Osteocyte (in vitro differentiated cells): ENCODE results near the gene ITPR1. TPM values are rescaled to one million over a fixed set of nuclear protein-coding genes. Genes with fewer than 3 reads are reported as not detected.

Experiments used
- DNase-seq: peaks from one replicate; pipeline ENCODE4 v3.0.0; 2021; ENCODE audit warnings: mixed read lengths; ENCODE audit not compliant: unreplicated experiment; ENCODE audit errors: extremely low spot score
- H3K27ac Mint-ChIP-seq: one replicate; pipeline ENCODE4 v1.8.0; 2021; ENCODE audit warnings: mild to moderate bottlenecking, mixed read lengths; ENCODE audit not compliant: unreplicated experiment
- H3K27me3 Mint-ChIP-seq: one replicate; pipeline ENCODE4 v1.8.0; 2021; ENCODE audit warnings: mixed read lengths; ENCODE audit not compliant: unreplicated experiment
- H3K36me3 Mint-ChIP-seq: one replicate; pipeline ENCODE4 v1.8.0; 2021; ENCODE audit warnings: mixed read lengths; ENCODE audit not compliant: unreplicated experiment
- H3K4me1 Mint-ChIP-seq: one replicate; pipeline ENCODE4 v1.8.0; 2021; ENCODE audit warnings: mixed read lengths; ENCODE audit not compliant: unreplicated experiment
- H3K4me3 Mint-ChIP-seq: one replicate; pipeline ENCODE4 v1.8.0; 2021; ENCODE audit warnings: mild to moderate bottlenecking, moderate library complexity, mixed read lengths; ENCODE audit not compliant: unreplicated experiment
- H3K9me3 Mint-ChIP-seq: one replicate; pipeline ENCODE4 v1.8.0; 2021; ENCODE audit warnings: mixed read lengths; ENCODE audit not compliant: unreplicated experiment
- CTCF ChIP-seq: fragments of 200-600 bp; sonication (generic); IDR thresholded peaks from 2 replicates; pipeline ENCODE4 v1.5.0; 2021; ENCODE audit warnings: antibody characterized with exemption, mild to moderate bottlenecking, moderate library complexity
- total RNA-seq: library from RNA; stranded (reverse); gene quantifications from 2 replicates; pipeline ENCODE4 v1.2.1, GENCODE V29; 2021

ITPR1 gene
- total RNA-seq, 1 donor from 2014 or later: 34.3 TPM

DNA sequence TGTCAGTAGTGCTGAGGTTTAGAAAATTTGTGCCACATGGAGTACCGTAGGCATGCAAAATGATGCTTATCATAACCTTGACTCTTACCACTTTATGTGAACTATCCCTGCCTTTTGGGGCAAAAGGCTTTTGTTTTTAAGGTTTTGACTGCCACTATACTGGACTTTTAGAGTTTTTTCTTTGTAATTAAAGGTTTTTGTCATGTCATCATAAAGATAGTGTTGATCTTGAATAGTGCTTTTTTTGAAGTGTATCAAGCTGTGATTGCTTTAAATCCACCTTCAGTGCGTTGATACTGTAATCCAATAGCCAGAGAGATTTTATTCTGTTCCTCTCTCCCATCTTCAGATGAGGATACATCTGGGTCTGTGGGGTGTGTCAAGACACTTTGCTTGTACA, 172.9 kb downstream of the ITPR1 start:
- H3K9me3 Mint-ChIP-seq: no peaks in the 10 kb centered on the region
- no peaks in the 10 kb centered on the region for H3K27me3 Mint-ChIP-seq
- no peak overlapping the region for H3K4me3 Mint-ChIP-seq
- peaks cover 2% of the 10 kb centered on the region for H3K4me1 Mint-ChIP-seq
- TF ChIP-seq CTCF: no peak
- no peak overlapping the region for H3K27ac Mint-ChIP-seq
- DNase-seq: no peak
- peaks cover 7% of the 10 kb centered on the region for H3K36me3 Mint-ChIP-seq

DNA sequence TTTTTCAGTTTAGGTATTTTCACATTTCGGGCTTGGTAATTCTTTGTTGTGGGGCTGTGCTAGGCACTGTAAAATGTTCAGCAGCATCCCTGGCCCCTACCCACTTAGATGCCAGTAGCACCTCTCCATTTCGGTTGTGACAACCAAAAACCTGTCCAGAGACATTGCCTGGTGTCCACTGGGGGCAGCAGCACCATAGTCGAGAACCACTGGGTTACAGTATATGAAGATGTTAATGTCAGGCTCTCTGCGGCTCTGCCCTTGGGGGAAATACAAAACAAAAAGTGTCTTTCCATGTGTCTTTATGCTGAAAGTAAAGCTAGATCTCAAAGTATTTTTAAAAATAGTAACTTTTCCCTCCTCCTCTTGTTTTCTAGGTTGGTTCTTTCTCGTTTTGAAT, 177.2 kb downstream of the ITPR1 start:
- Mint-ChIP-seq H3K4me3 (no peak overlapping the region), H3K27me3 (no peaks in the 10 kb centered on the region), H3K9me3 (no peaks in the 10 kb centered on the region), H3K36me3 (peaks cover 14% of the 10 kb centered on the region), H3K27ac (no peak overlapping the region), H3K4me1 (no peaks in the 10 kb centered on the region)
- peak; percentile 45 for TF ChIP-seq CTCF
- DNase-seq: no peak

GRCh38 chr3:4672725-4673275, 179.7 kb downstream of the ITPR1 start:
- no peaks in the 10 kb centered on the region for H3K4me1 Mint-ChIP-seq
- H3K27me3 Mint-ChIP-seq: no peaks in the 10 kb centered on the region
- no peak for TF ChIP-seq CTCF
- peaks cover 17% of the 10 kb centered on the region for H3K36me3 Mint-ChIP-seq
- H3K27ac Mint-ChIP-seq: no peak overlapping the region
- DNase-seq: no peak
- H3K4me3 Mint-ChIP-seq: no peak overlapping the region
- H3K9me3 Mint-ChIP-seq: no peaks in the 10 kb centered on the region

DNA sequence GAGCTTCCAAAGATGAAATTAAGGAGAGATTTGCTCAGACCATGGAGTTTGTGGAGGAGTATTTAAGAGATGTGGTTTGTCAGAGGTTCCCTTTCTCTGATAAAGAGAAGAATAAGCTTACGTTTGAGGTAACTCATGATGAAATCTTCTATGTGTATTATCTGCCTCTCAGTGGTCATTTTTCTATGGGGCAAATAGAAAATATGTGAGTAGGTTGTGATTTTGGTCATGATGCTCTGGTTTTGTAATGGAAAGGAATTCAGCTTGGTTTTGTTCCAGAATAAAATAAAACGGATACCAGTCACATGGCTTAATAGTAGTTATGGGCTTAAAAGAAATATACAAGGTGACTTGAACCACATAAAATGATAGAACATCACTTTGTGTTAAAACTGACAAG, 181.1 kb downstream of the ITPR1 start:
- no peak for DNase-seq
- TF ChIP-seq CTCF: no peak
- Mint-ChIP-seq H3K9me3 (no peaks in the 10 kb centered on the region), H3K27ac (no peak overlapping the region), H3K4me1 (no peaks in the 10 kb centered on the region), H3K27me3 (no peaks in the 10 kb centered on the region), H3K4me3 (no peak overlapping the region), H3K36me3 (peaks cover 19% of the 10 kb centered on the region)

DNA sequence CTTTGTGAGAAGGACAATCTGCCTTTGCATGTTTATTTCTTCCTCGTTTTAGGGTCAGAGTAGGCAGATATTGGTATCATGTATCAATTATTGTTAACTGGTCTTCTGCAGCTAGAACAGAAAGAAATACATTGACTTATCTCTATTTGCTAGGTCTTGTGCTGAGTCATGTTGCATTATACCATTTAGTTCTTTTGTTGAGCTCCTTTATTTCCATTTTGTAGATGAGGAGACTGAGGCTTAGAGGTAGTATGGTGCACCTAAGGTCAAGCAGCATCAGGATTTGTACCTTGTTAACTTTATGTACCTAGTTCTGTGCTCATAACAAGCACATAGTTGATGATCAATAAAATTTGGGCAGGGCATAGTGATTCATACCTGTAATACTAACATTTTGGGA, 182.6 kb downstream of the ITPR1 start:
- TF ChIP-seq CTCF: no peak
- H3K27ac Mint-ChIP-seq: no peak overlapping the region
- no peak for DNase-seq
- H3K9me3 Mint-ChIP-seq: no peaks in the 10 kb centered on the region
- no peak overlapping the region for H3K4me3 Mint-ChIP-seq
- no peaks in the 10 kb centered on the region for H3K4me1 Mint-ChIP-seq
- H3K36me3 Mint-ChIP-seq: peaks cover 12% of the 10 kb centered on the region
- no peaks in the 10 kb centered on the region for H3K27me3 Mint-ChIP-seq
